OCI-LY7 (cell line): ENCODE results near the gene DDX11. TPM values are rescaled to one million over a fixed set of nuclear protein-coding genes. Genes with fewer than 3 reads are reported as not detected.
A peak's percentile ranks its signal among the peaks of the same experiment; 100 is the strongest.
"Not testable (repeated sequence)": the region's sequence is repeated elsewhere in the genome, so short reads cannot be mapped to it uniquely, and the experiment has no call there.

Source experiments
- BruUV-seq: library from RNA; stranded (reverse); fragments of 400-500 nt; replicated peaks from 2 replicates; lab custom pipeline; 2021; lab: Mats Ljungman, UMichigan
- CTCF ChIA-PET: fragments of 300-600 bp; sonication (Branson Sonifier 250); formaldehyde crosslinking; loops from one replicate; lab custom pipeline; 2022; ENCODE audit warnings: antibody characterized with exemption; ENCODE audit not compliant: unreplicated experiment; lab: Charles Lee
- POLR2A ChIA-PET: fragments of 300-600 bp; sonication (Branson Sonifier 250); formaldehyde crosslinking; loops from one replicate; lab custom pipeline; 2022; ENCODE audit warnings: antibody characterized with exemption; lab: Charles Lee
- DNase-seq: peaks from one replicate; pipeline ENCODE4 v3.0.0-alpha.2; 2015; ENCODE audit warnings: low spot score
- H2AFZ ChIP-seq: fragments of 200-600 bp; sonication (generic), shearing (Covaris generic); 2 replicates; pipeline ENCODE4 v1.6.1; 2014; ENCODE audit warnings: mild to moderate bottlenecking, antibody characterized with exemption, low read length, moderate library complexity
- H3K27ac ChIP-seq: fragments of 200-600 bp; sonication (generic); 2 replicates; pipeline ENCODE4 v1.5.1; 2014; ENCODE audit warnings: mixed run types, low read depth, mild to moderate bottlenecking, moderate library complexity, low read length, inconsistent platforms; ENCODE audit not compliant: poor library complexity, severe bottlenecking
- H3K36me3 ChIP-seq: fragments of 200-600 bp; sonication (generic); 2 replicates; pipeline ENCODE4 v1.6.1; 2014; ENCODE audit warnings: mild to moderate bottlenecking, antibody characterized with exemption, low read length, moderate library complexity, mixed read lengths; ENCODE audit not compliant: insufficient read depth
- H3K4me1 ChIP-seq: fragments of 200-600 bp; sonication (generic); 2 replicates; pipeline ENCODE4 v1.5.1; 2014; ENCODE audit warnings: mild to moderate bottlenecking, low read length; ENCODE audit not compliant: insufficient read depth, poor library complexity, severe bottlenecking
- H3K4me2 ChIP-seq: fragments of 200-600 bp; sonication (generic); 2 replicates; pipeline ENCODE4 v1.6.1; 2014; ENCODE audit warnings: mild to moderate bottlenecking, low read length
- H3K4me3 ChIP-seq: fragments of 200-600 bp; sonication (generic); 2 replicates; pipeline ENCODE4 v1.5.1; 2014; ENCODE audit warnings: mild to moderate bottlenecking, low read depth, low read length; ENCODE audit not compliant: poor library complexity, severe bottlenecking
- H3K79me2 ChIP-seq: fragments of 200-600 bp; sonication (generic); 2 replicates; pipeline ENCODE4 v1.6.1; 2016; ENCODE audit warnings: low read depth, mild to moderate bottlenecking, low read length, moderate library complexity, mixed read lengths; ENCODE audit not compliant: insufficient read depth
- H3K9me2 ChIP-seq: fragments of 200-600 bp; sonication (generic); 2 replicates; pipeline ENCODE4 v1.6.1; 2016; ENCODE audit warnings: mild to moderate bottlenecking, low read length, mixed read lengths; ENCODE audit not compliant: insufficient read depth
- H3K9me3 ChIP-seq: fragments of 200-600 bp; sonication (generic); 2 replicates; pipeline ENCODE4 v1.6.1; 2014; ENCODE audit warnings: mild to moderate bottlenecking, mixed run types, low read length, mixed read lengths
- H4K20me1 ChIP-seq: fragments of 200-600 bp; sonication (generic); 2 replicates; pipeline ENCODE4 v1.6.1; 2014; ENCODE audit warnings: mild to moderate bottlenecking, antibody characterized with exemption, low read length, moderate library complexity, mixed read lengths; ENCODE audit not compliant: insufficient read depth
- CTCF ChIP-seq: fragments of 200-600 bp; sonication (generic); conservative IDR thresholded peaks from 2 replicates; pipeline ENCODE4 v1.5.1; 2014; ENCODE audit warnings: mild to moderate bottlenecking, antibody characterized with exemption, low read length, moderate library complexity, mixed read lengths
- EZH2phosphoT487 ChIP-seq: fragments of 200-600 bp; sonication (generic); IDR thresholded peaks from 2 replicates; pipeline ENCODE4 v1.6.1; 2018; ENCODE audit warnings: low read depth, borderline replicate concordance, mild to moderate bottlenecking, mixed run types, antibody characterized with exemption, low read length, moderate library complexity, mixed read lengths
- intact Hi-C: fragments of 100-400 bp; cut with micrococcal nuclease; formaldehyde crosslinking; loops from one replicate; pipeline ENCODE4 v1.10.0; 2022; ENCODE audit not compliant: unreplicated experiment
- total RNA-seq, 2 experiments: library from RNA; depleted of rRNA in 1 of 2; stranded (reverse); fragments of >200 nt in 1 of 2; shearing (Covaris generic) in 1 of 2; gene quantifications; 2 replicates each; pipeline ENCODE4 v1.2.3, GENCODE V29; 2014 to 2022

Gene DDX11
- total RNA-seq, 2 experiments from 2014 or later = 189 to 262 TPM

GRCh38 chr12:31116846-31117202, 43.2 kb downstream of the DDX11 start:
- H3K9me2 ChIP-seq, H3K27ac ChIP-seq, H4K20me1 ChIP-seq, H3K9me3 ChIP-seq, intact Hi-C loops, BruUV-seq, H3K79me2 ChIP-seq, H2AFZ ChIP-seq, CTCF ChIA-PET, H3K36me3 ChIP-seq, H3K4me1 ChIP-seq, POLR2A ChIA-PET, DNase-seq: not testable (repeated sequence)
- Histone ChIP-seq H3K4me2 (peak overlapping the region; percentile 65), H3K4me3 (peak overlapping the region; percentile 63)

- no peaks in the 10 kb centered on the region for H3K79me2 ChIP-seq
- no peak for TF ChIP-seq EZH2phosphoT487
- peak; percentile 80 for TF ChIP-seq CTCF
- H3K27ac ChIP-seq = no peak overlapping the region
- H3K4me3 ChIP-seq = peak overlapping the region; percentile 63
- no peaks in the 10 kb centered on the region for H3K4me1 ChIP-seq
- ChIA-PET CTCF (no interaction called here), POLR2A (no interaction called here)
- no peaks in the 10 kb centered on the region for H3K36me3 ChIP-seq
- no TSS peak for BruUV-seq
- intact Hi-C loops = loop anchor here (2.0 kb wide), 1 partner anchor 121 kb away; no protein-coding TSS in a partner anchor
- no peaks in the 10 kb centered on the region for H3K9me3 ChIP-seq
- H3K4me2 ChIP-seq = peak overlapping the region; percentile 65
- no peaks in the 10 kb centered on the region for H3K9me2 ChIP-seq
- DNase-seq = peak; percentile 72
- peak overlapping the region; percentile 56; the same call in 1 of the 2 replicates for H2AFZ ChIP-seq
- no peaks in the 10 kb centered on the region for H4K20me1 ChIP-seq
These were observed 43.7 kb downstream of the DDX11 start for GRCh38 chr12:31117203-31118011.

GRCh38 chr12:31118347-31119191, 44.9 kb downstream of the DDX11 start:
- peak overlapping the region; percentile 63 for H3K4me3 ChIP-seq
- no peak for TF ChIP-seq EZH2phosphoT487
- TF ChIP-seq CTCF = no peak
- CTCF ChIA-PET = no interaction called here

More at GRCh38 chr12:31118347-31119191, 44.9 kb downstream of the DDX11 start:
- Histone ChIP-seq H3K36me3 (no peaks in the 10 kb centered on the region), H3K9me3 (no peaks in the 10 kb centered on the region), H3K79me2 (no peaks in the 10 kb centered on the region), H4K20me1 (no peaks in the 10 kb centered on the region), H3K4me2 (peak overlapping the region; percentile 65), H3K4me1 (no peaks in the 10 kb centered on the region), H3K27ac (no peak overlapping the region), H2AFZ (peak overlapping the region; percentile 78), H3K9me2 (no peaks in the 10 kb centered on the region)
- DNase-seq = peak; percentile 73
- POLR2A ChIA-PET = interaction anchor here (0.7 kb wide), 1 partner anchor 26 kb away, joined by 4 read pairs; no protein-coding TSS in a partner anchor
- no TSS peak for BruUV-seq
- intact Hi-C loops = loop anchor here (2.0 kb wide), 1 partner anchor 120 kb away; no protein-coding TSS in a partner anchor
